ENCODE measurements around the gene COL9A1. TPM values are rescaled to one million over a fixed set of nuclear protein-coding genes. Genes with fewer than 3 reads are reported as not detected.

COL9A1 gene
- polyA plus RNA-seq, 1 of the 3 experiments (the other 2 are of a cell fraction), result 0.05 TPM

- TF ChIP-seq RFX5 (IDR thresholded peaks at IDR 0.05; ENCODE audit: low read length) (no peak), SIN3A (IDR thresholded peaks at IDR 0.05; ENCODE audit: borderline replicate concordance, low read depth, low read length) (no peak), POLR2AphosphoS5 (IDR thresholded peaks at IDR 0.05; ENCODE audit: low read depth, low read length) (no peak)
Measured at GRCh38 chr6:70258483-70258882, 44.4 kb downstream of the COL9A1 start (continued).

- no peak overlapping the region for H3K27ac ChIP-seq (ENCODE audit: low read depth in 2 of 2, low read length in 1 of 2)
- H3F3A ChIP-seq (replicated peaks; ENCODE audit: insufficient read depth), result no peaks in the 10 kb centered on the region
- no peaks in the 10 kb centered on the region for H3K79me2 ChIP-seq (ENCODE audit: insufficient read depth)
- H3K36me3 ChIP-seq (replicated peaks in 1 of 2; ENCODE audit: control insufficient read depth in 1 of 2, insufficient read depth in 2 of 2, low read length in 1 of 2), result no peaks in the 10 kb centered on the region
- no peak overlapping the region for H3K4me2 ChIP-seq
- no peaks in the 10 kb centered on the region for H3K9me2 ChIP-seq
- no peaks in the 10 kb centered on the region for H4K20me1 ChIP-seq (ENCODE audit: insufficient read depth)
- no peak overlapping the region for H2AFZ ChIP-seq (ENCODE audit: low read depth)
- WGBS (ENCODE audit: low lambda C conversion rate), result 28% methylated on average over 2 of the region's 2 CpGs
- DNase-seq, result no peak
- H3K9ac ChIP-seq, result no peak overlapping the region
- no peaks in the 10 kb centered on the region for H3K9me3 ChIP-seq
- H3K27me3 ChIP-seq (ENCODE audit: insufficient read depth), result no peaks in the 10 kb centered on the region
- CTCF ChIA-PET, result no interaction called here
- TF ChIP-seq TCF12 (IDR thresholded peaks at IDR 0.05) (no peak), ELF1 (IDR thresholded peaks at IDR 0.05) (no peak), NFIC (IDR thresholded peaks at IDR 0.05; ENCODE audit: borderline replicate concordance) (no peak), FOSL2 (IDR thresholded peaks at IDR 0.05; ENCODE audit: borderline replicate concordance, low read depth) (no peak), GATA2 (CRISPR knock-in tag; IDR thresholded peaks at IDR 0.05) (no peak), FOXJ3 (CRISPR knock-in tag; IDR thresholded peaks at IDR 0.05) (no peak), NRF1 (IDR thresholded peaks at IDR 0.05; ENCODE audit: low read depth, low read length) (no peak), MEF2A (IDR thresholded peaks at IDR 0.05; ENCODE audit: borderline replicate concordance, low read depth) (no peak), CTCF (IDR thresholded peaks at IDR 0.05) (no peak), SMC3 (IDR thresholded peaks at IDR 0.05; ENCODE audit: low read depth, low read length) (no peak), RAD21 (IDR thresholded peaks at IDR 0.05; ENCODE audit: low read length) (no peak), GABPA (IDR thresholded peaks at IDR 0.05; ENCODE audit: low read depth) (no peak)
- POLR2A ChIA-PET, result no interaction called here
- no peak overlapping the region for H3K4me3 ChIP-seq (ENCODE audit: low read depth in 2 of 2, low read length in 1 of 2)
- H3K4me1 ChIP-seq (ENCODE audit: control insufficient read depth in 1 of 2, insufficient read depth in 2 of 2, low read depth in 1 of 2, low read length in 1 of 2), result no peaks in the 10 kb centered on the region
Measured at GRCh38 chr6:70257768-70258273, 45.1 kb downstream of the COL9A1 start.

GRCh38 chr6:70254784-70255183 lies 48.1 kb downstream of the COL9A1 start:
- H4K20me1 ChIP-seq (ENCODE audit: insufficient read depth), result no peaks in the 10 kb centered on the region
- TF ChIP-seq GABPA (IDR thresholded peaks at IDR 0.05; ENCODE audit: low read depth), result no peak
- no peak for TF ChIP-seq EZH2phosphoT487 (IDR thresholded peaks at IDR 0.05; ENCODE audit: borderline replicate concordance, low read depth)
- no peak for TF ChIP-seq NRF1 (IDR thresholded peaks at IDR 0.05; ENCODE audit: low read depth, low read length)
- no peak for TF ChIP-seq FOXJ3 (CRISPR knock-in tag; IDR thresholded peaks at IDR 0.05)
- TF ChIP-seq REST (IDR thresholded peaks at IDR 0.05; ENCODE audit: low read depth, low read length), result no peak
- TF ChIP-seq CHD2 (IDR thresholded peaks at IDR 0.05; ENCODE audit: low read length, partially characterized antibody), result no peak
- TF ChIP-seq YY1 (IDR thresholded peaks at IDR 0.05; ENCODE audit: low read depth), result no peak
- no peak for TF ChIP-seq FOXM1 (IDR thresholded peaks at IDR 0.05; ENCODE audit: low read depth)
- no peak for TF ChIP-seq SMC3 (IDR thresholded peaks at IDR 0.05; ENCODE audit: low read depth, low read length)
- no peak for TF ChIP-seq MEF2A (IDR thresholded peaks at IDR 0.05; ENCODE audit: borderline replicate concordance, low read depth)
- TF ChIP-seq MAX (IDR thresholded peaks at IDR 0.05; ENCODE audit: low read depth), result no peak
- no peak for TF ChIP-seq GATA2 (CRISPR knock-in tag; IDR thresholded peaks at IDR 0.05)
- no peak for TF ChIP-seq TAF1 (IDR thresholded peaks at IDR 0.05; ENCODE audit: borderline replicate concordance, low read depth, low read length)
- no peak for TF ChIP-seq FOSL2 (IDR thresholded peaks at IDR 0.05; ENCODE audit: borderline replicate concordance, low read depth)
- no peak for TF ChIP-seq RFX5 (IDR thresholded peaks at IDR 0.05; ENCODE audit: low read length)

More at GRCh38 chr6:70254784-70255183, 48.1 kb downstream of the COL9A1 start:
- Histone ChIP-seq H3K9me3 (no peaks in the 10 kb centered on the region), H3K9ac (no peak overlapping the region), H3K27me3 (ENCODE audit: insufficient read depth) (no peaks in the 10 kb centered on the region), H3K9me2 (no peaks in the 10 kb centered on the region), H3K36me3 (replicated peaks in 1 of 2; ENCODE audit: control insufficient read depth in 1 of 2, insufficient read depth in 2 of 2, low read length in 1 of 2) (no peaks in the 10 kb centered on the region), H2AFZ (ENCODE audit: low read depth) (no peak overlapping the region), H3K79me2 (ENCODE audit: insufficient read depth) (no peaks in the 10 kb centered on the region), H3F3A (replicated peaks; ENCODE audit: insufficient read depth) (no peaks in the 10 kb centered on the region), H3K4me2 (no peak overlapping the region), H3K27ac (ENCODE audit: low read depth in 2 of 2, low read length in 1 of 2) (no peak overlapping the region), H3K4me1 (ENCODE audit: control insufficient read depth in 1 of 2, insufficient read depth in 2 of 2, low read depth in 1 of 2, low read length in 1 of 2) (no peaks in the 10 kb centered on the region), H3K4me3 (ENCODE audit: low read depth in 2 of 2, low read length in 1 of 2) (no peak overlapping the region)
- POLR2A ChIA-PET, result no interaction called here
- CTCF ChIA-PET, result interaction anchor here (2.0 to 2.6 kb wide), 2 partner anchors 34 to 55 kb away, joined by 7 to 14 read pairs; no protein-coding TSS in a partner anchor
- DNase-seq, result no peak
- 29% methylated on average over 2 of the region's 2 CpGs for WGBS (ENCODE audit: low lambda C conversion rate)
